H1 (cell line): ENCODE data around the gene MINDY1. TPM values are rescaled to one million over a fixed set of nuclear protein-coding genes. Genes with fewer than 3 reads are reported as not detected.

Source experiments
- CHD2 ChIP-seq: IDR thresholded peaks from 2 replicates; pipeline ENCODE4 v1.6.1; 2012; ENCODE audit warnings: low read length, improper control_type of control experiment
- FOSL1 ChIP-seq: IDR thresholded peaks from 2 replicates; pipeline ENCODE4 v1.6.1; 2011; ENCODE audit warnings: mild to moderate bottlenecking, low read depth, low read length, moderate library complexity; ENCODE audit not compliant: insufficient read depth
- GTF2F1 ChIP-seq: IDR thresholded peaks from 2 replicates; pipeline ENCODE4 v1.6.1; 2012; ENCODE audit warnings: low read depth, low read length, improper control_type of control experiment, borderline replicate concordance
- HDAC2 ChIP-seq, 2 experiments: fragments of 300-600 bp in 1 of 2; sonication (generic) in 1 of 2; IDR thresholded peaks; 2 replicates each; pipeline ENCODE4 v1.6.1; 2011 to 2012; ENCODE audit warnings: low read depth in 2 of 2, low read length in 2 of 2, mild to moderate bottlenecking in 2 of 2, moderate library complexity in 2 of 2, borderline replicate concordance in 1 of 2, inconsistent platforms in 1 of 2
- JUN ChIP-seq: IDR thresholded peaks from 2 replicates; pipeline ENCODE4 v1.6.1; 2011; ENCODE audit warnings: low read depth, mild to moderate bottlenecking, improper control_type of control experiment, low read length
- KDM4A ChIP-seq: IDR thresholded peaks from one replicate; pipeline ENCODE4 v1.7.1; 2012; ENCODE audit warnings: low read depth, mild to moderate bottlenecking, moderate library complexity, low read length, inconsistent platforms; ENCODE audit not compliant: severe bottlenecking
- NRF1 ChIP-seq: IDR thresholded peaks from 2 replicates; pipeline ENCODE4 v1.6.1; 2011; ENCODE audit warnings: mild to moderate bottlenecking, low read depth, low read length, improper control_type of control experiment
- PHF8 ChIP-seq: fragments of 200-600 bp; sonication (generic); conservative IDR thresholded peaks from 2 replicates; pipeline ENCODE4 v1.7.1; 2012; ENCODE audit warnings: low read depth, mild to moderate bottlenecking, inconsistent platforms, low read length, moderate library complexity
- RAD21 ChIP-seq, 2 experiments: IDR thresholded peaks in 1 of 2; conservative IDR thresholded peaks in 1 of 2; 2 replicates each; pipeline ENCODE4 v1.6.1; 2011; ENCODE audit warnings: low read depth in 2 of 2, low read length in 2 of 2, improper control_type of control experiment in 1 of 2, inconsistent platforms in 1 of 2, mild to moderate bottlenecking in 1 of 2, moderate library complexity in 1 of 2
- RNF2 ChIP-seq: fragments of 200-900, 300-1000 bp; sonication (generic); IDR thresholded peaks from 2 replicates; pipeline ENCODE4 v1.7.1; 2016; ENCODE audit warnings: borderline replicate concordance, low read depth, mild to moderate bottlenecking, antibody characterized with exemption, low read length; ENCODE audit not compliant: poor library complexity, severe bottlenecking; ENCODE audit errors: missing control alignments
- SIRT6 ChIP-seq: IDR thresholded peaks from one replicate; pipeline ENCODE4 v1.7.1; 2012; ENCODE audit warnings: low read length, inconsistent platforms
- YY1 ChIP-seq: IDR thresholded peaks from 2 replicates; pipeline ENCODE4 v1.6.1; 2011; ENCODE audit warnings: low read depth, mild to moderate bottlenecking, low read length
- polyA plus RNA-seq, 7 experiments: library from polyadenylated mRNA; depleted of rRNA in 3 of 7; stranded (reverse) in 5 of 7; unstranded in 2 of 7; fragments of >200 nt in 5 of 7; fragments of 200-250 nt in 2 of 7; gene quantifications; 1 replicate in 5 of 7; 2 replicates in 1 of 7; 4 replicates in 1 of 7; pipeline versions ENCODE4 v1.2.1 to v1.2.3, GENCODE V29; 2011 to 2013; ENCODE audit warnings: missing spikeins in 2 of 7, mixed read lengths in 2 of 7
- total RNA-seq: library from RNA; stranded (reverse); fragmentation: NEBNext Ultra II Directional; extraction: Animal tissue kit (Norgen Biotek cat#: 25700); gene quantifications from 2 replicates; pipeline ENCODE4 v1.2.1, GENCODE V29; 2021
- TF ChIP-seq, protein P1 (sequence below): IDR thresholded peaks from 2 replicates; pipeline ENCODE4 v1.6.1; 2012; ENCODE audit warnings: inconsistent platforms
- TF ChIP-seq, protein P2 (sequence below): IDR thresholded peaks from 2 replicates; pipeline ENCODE4 v1.6.1; 2012; ENCODE audit warnings: low read length, inconsistent platforms

MINDY1 gene
- total and polyA plus RNA-seq, 2 of the 8 experiments (the other 6 are each of a cell fraction or from before 2014, with no cell fraction given): 10.3 to 11.4 TPM

DNA sequence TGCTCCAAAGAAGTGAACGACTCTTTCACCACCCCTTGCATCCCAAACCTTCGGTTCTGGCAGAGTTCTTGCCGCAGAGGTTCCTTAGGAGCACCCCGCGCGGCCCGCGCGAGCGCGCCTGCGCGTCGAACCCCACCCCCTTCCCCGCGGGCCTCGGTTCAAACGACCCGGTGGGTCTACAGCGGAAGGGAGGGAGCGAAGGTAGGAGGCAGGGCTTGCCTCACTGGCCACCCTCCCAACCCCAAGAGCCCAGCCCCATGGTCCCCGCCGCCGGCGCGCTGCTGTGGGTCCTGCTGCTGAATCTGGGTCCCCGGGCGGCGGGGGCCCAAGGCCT is 40.9 kb upstream of the MINDY1 start, which contains the start of gene C1orf56 (continued):
- TF ChIP-seq NRF1 (peak; percentile 38; the same call in 1 of the 2 replicates), KDM4A (no peak), CHD2 (no peak), HDAC2 (IDR thresholded peaks at IDR 0.05; ENCODE audit: borderline replicate concordance in 1 of 2, low read depth in 2 of 2, low read length in 2 of 2) (peak in 1 of 2 experiments; percentile 74; a peak in 2 of 4 replicates), FOSL1 (no peak), PHF8 (no peak), SIRT6 (no peak), JUN (no peak), YY1 (no peak), RNF2 (no peak), RAD21 (IDR thresholded peaks at IDR 0.05 in 1 of 2, conservative IDR thresholded peaks at IDR 0.05 in 1 of 2; ENCODE audit: low read depth in 2 of 2, low read length in 2 of 2) (no peak), GTF2F1 (no peak)
- TF ChIP-seq, protein P1, sequence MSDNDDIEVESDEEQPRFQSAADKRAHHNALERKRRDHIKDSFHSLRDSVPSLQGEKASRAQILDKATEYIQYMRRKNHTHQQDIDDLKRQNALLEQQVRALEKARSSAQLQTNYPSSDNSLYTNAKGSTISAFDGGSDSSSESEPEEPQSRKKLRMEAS: peak; percentile 11; the same call in 1 of the 2 replicates
- TF ChIP-seq, protein P2, sequence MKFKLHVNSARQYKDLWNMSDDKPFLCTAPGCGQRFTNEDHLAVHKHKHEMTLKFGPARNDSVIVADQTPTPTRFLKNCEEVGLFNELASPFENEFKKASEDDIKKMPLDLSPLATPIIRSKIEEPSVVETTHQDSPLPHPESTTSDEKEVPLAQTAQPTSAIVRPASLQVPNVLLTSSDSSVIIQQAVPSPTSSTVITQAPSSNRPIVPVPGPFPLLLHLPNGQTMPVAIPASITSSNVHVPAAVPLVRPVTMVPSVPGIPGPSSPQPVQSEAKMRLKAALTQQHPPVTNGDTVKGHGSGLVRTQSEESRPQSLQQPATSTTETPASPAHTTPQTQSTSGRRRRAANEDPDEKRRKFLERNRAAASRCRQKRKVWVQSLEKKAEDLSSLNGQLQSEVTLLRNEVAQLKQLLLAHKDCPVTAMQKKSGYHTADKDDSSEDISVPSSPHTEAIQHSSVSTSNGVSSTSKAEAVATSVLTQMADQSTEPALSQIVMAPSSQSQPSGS: no peak
